SK-N-SH treated with all-trans-retinoic acid at 6 μM for 48 hours (cell line): ENCODE results near the gene CSRP1.

Experiments
- ATAC-seq: fragments of 200-7000 bp; cut with Tn5 transposase; 3 replicates; pipeline ENCODE4 v1.9.1; 2020; ENCODE audit warnings: mild to moderate bottlenecking, moderate library complexity
- ARNTL ChIP-seq: fragments of 450-650 bp; formaldehyde crosslinking; IDR thresholded peaks from 2 replicates; pipeline ENCODE4 v1.5.0; 2020; ENCODE audit warnings: low read depth, mild to moderate bottlenecking, moderate library complexity, borderline replicate concordance
- ESRRG ChIP-seq: fragments of 250-450 bp; sonication (Bioruptor Pico); IDR thresholded peaks from 2 replicates; pipeline ENCODE4 v1.6.1; 2021; ENCODE audit warnings: mild to moderate bottlenecking
- ISL1 ChIP-seq: fragments of 250-450 bp; sonication (Bioruptor Pico); IDR thresholded peaks from 2 replicates; pipeline ENCODE4 v2.1.2; 2022; ENCODE audit warnings: mild to moderate bottlenecking, moderate library complexity
- POU6F1 ChIP-seq: fragments of 250-450 bp; sonication (Bioruptor Pico); IDR thresholded peaks from 2 replicates; pipeline ENCODE4 v1.8.0; 2021; ENCODE audit warnings: low read depth, mild to moderate bottlenecking, moderate library complexity, borderline replicate concordance
- RARB ChIP-seq: fragments of 250-450 bp; sonication (Bioruptor Pico); IDR thresholded peaks from 2 replicates; pipeline ENCODE4 v1.8.0; 2021; ENCODE audit warnings: mild to moderate bottlenecking, moderate library complexity
- SNAI2 ChIP-seq: fragments of 250-450 bp; sonication (Bioruptor Pico); IDR thresholded peaks from 2 replicates; pipeline ENCODE4 v1.5.0; 2020; ENCODE audit warnings: mild to moderate bottlenecking, moderate library complexity
- TCF4 ChIP-seq: fragments of 250-450 bp; sonication (Bioruptor Pico); IDR thresholded peaks from 2 replicates; pipeline ENCODE4 v1.8.0; 2021; ENCODE audit warnings: mild to moderate bottlenecking, moderate library complexity, borderline replicate concordance
- TOX ChIP-seq: fragments of 250-450 bp; sonication (Bioruptor Pico); IDR thresholded peaks from 2 replicates; pipeline ENCODE4 v1.8.0; 2021; ENCODE audit warnings: mild to moderate bottlenecking, moderate library complexity, borderline replicate concordance
- ZC3H10 ChIP-seq: fragments of 250-450 bp; sonication (Bioruptor Pico); IDR thresholded peaks from 2 replicates; pipeline ENCODE4 v1.5.1; 2021; ENCODE audit warnings: mild to moderate bottlenecking, moderate library complexity
- ZNF70 ChIP-seq: fragments of 450-650 bp; formaldehyde crosslinking; IDR thresholded peaks from 2 replicates; pipeline ENCODE4 v1.5.0; 2020; ENCODE audit warnings: mild to moderate bottlenecking, moderate library complexity
- ZNF8 ChIP-seq: fragments of 450-650 bp; formaldehyde crosslinking; IDR thresholded peaks from 2 replicates; pipeline ENCODE4 v1.5.0; 2020; ENCODE audit warnings: mild to moderate bottlenecking, moderate library complexity
- TF ChIP-seq, protein P1 (sequence below): fragments of 250-450 bp; sonication (Bioruptor Pico); IDR thresholded peaks from 2 replicates; pipeline ENCODE4 v1.8.0; 2020; ENCODE audit warnings: mild to moderate bottlenecking, moderate library complexity, borderline replicate concordance
- TF ChIP-seq, protein P2 (sequence below): fragments of 250-450 bp; sonication (Bioruptor Pico); IDR thresholded peaks from 2 replicates; pipeline ENCODE4 v1.5.1; 2021; ENCODE audit warnings: mild to moderate bottlenecking, moderate library complexity
- TF ChIP-seq, protein P3 (sequence below): fragments of 250-450 bp; sonication (Bioruptor Pico); IDR thresholded peaks from 2 replicates; pipeline ENCODE4 v1.5.1; 2020; ENCODE audit warnings: low read depth, mild to moderate bottlenecking, moderate library complexity
- TF ChIP-seq, protein P4 (sequence below): fragments of 250-450 bp; sonication (Bioruptor Pico); IDR thresholded peaks from 2 replicates; pipeline ENCODE4 v1.5.0; 2020; ENCODE audit warnings: mild to moderate bottlenecking, moderate library complexity

The CSRP1 gene

DNA sequence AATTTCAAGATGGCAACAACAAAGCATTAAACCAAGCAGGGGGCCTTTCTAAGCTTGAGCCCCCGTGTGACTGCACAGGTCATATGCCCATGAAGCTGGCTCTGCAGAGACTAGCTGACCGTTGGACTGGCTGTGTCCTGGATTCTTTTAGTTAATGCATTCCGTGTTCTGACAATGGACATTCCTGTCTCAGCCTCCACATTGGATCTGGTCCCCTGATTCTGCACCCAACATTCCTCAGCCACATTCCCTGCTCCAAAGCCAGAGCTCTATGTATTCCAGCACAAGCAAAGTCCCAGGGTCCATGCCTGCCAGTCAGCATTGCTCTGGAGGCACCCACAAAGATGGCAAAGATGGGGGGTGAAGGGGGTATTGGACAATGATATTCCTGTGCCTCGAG lies 26.9 kb upstream of the CSRP1 start (continued):
- no peak for TF ChIP-seq TOX (CRISPR knock-in tag)
- TF ChIP-seq, protein P1, sequence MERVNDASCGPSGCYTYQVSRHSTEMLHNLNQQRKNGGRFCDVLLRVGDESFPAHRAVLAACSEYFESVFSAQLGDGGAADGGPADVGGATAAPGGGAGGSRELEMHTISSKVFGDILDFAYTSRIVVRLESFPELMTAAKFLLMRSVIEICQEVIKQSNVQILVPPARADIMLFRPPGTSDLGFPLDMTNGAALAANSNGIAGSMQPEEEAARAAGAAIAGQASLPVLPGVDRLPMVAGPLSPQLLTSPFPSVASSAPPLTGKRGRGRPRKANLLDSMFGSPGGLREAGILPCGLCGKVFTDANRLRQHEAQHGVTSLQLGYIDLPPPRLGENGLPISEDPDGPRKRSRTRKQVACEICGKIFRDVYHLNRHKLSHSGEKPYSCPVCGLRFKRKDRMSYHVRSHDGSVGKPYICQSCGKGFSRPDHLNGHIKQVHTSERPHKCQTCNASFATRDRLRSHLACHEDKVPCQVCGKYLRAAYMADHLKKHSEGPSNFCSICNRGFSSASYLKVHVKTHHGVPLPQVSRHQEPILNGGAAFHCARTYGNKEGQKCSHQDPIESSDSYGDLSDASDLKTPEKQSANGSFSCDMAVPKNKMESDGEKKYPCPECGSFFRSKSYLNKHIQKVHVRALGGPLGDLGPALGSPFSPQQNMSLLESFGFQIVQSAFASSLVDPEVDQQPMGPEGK (CRISPR knock-in tag): no peak

- TF ChIP-seq ESRRG (CRISPR knock-in tag) (no peak), ISL1 (CRISPR knock-in tag) (no peak), ZC3H10 (CRISPR knock-in tag) (no peak), ARNTL (CRISPR knock-in tag) (no peak), POU6F1 (CRISPR knock-in tag) (no peak)
- TF ChIP-seq, protein P2, sequence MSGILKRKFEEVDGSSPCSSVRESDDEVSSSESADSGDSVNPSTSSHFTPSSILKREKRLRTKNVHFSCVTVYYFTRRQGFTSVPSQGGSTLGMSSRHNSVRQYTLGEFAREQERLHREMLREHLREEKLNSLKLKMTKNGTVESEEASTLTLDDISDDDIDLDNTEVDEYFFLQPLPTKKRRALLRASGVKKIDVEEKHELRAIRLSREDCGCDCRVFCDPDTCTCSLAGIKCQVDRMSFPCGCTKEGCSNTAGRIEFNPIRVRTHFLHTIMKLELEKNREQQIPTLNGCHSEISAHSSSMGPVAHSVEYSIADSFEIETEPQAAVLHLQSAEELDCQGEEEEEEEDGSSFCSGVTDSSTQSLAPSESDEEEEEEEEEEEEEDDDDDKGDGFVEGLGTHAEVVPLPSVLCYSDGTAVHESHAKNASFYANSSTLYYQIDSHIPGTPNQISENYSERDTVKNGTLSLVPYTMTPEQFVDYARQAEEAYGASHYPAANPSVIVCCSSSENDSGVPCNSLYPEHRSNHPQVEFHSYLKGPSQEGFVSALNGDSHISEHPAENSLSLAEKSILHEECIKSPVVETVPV (CRISPR knock-in tag): no peak
- no peak for ATAC-seq
These were observed 24.9 kb upstream of the CSRP1 start for GRCh38 chr1:201531551-201532425.

- ATAC-seq: peak; percentile 93
- TF ChIP-seq RARB (CRISPR knock-in tag) (no peak), ZNF8 (CRISPR knock-in tag) (no peak), ESRRG (CRISPR knock-in tag) (no peak)
- TF ChIP-seq, protein P3, sequence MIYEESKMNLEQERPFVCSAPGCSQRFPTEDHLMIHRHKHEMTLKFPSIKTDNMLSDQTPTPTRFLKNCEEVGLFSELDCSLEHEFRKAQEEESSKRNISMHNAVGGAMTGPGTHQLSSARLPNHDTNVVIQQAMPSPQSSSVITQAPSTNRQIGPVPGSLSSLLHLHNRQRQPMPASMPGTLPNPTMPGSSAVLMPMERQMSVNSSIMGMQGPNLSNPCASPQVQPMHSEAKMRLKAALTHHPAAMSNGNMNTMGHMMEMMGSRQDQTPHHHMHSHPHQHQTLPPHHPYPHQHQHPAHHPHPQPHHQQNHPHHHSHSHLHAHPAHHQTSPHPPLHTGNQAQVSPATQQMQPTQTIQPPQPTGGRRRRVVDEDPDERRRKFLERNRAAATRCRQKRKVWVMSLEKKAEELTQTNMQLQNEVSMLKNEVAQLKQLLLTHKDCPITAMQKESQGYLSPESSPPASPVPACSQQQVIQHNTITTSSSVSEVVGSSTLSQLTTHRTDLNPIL: no peak
These were observed 24.0 kb upstream of the CSRP1 start for GRCh38 chr1:201530741-201531531.

GRCh38 chr1:201528631-201529252 lies 21.8 kb upstream of the CSRP1 start:
- no peak for TF ChIP-seq TCF4
- TF ChIP-seq, protein P4, sequence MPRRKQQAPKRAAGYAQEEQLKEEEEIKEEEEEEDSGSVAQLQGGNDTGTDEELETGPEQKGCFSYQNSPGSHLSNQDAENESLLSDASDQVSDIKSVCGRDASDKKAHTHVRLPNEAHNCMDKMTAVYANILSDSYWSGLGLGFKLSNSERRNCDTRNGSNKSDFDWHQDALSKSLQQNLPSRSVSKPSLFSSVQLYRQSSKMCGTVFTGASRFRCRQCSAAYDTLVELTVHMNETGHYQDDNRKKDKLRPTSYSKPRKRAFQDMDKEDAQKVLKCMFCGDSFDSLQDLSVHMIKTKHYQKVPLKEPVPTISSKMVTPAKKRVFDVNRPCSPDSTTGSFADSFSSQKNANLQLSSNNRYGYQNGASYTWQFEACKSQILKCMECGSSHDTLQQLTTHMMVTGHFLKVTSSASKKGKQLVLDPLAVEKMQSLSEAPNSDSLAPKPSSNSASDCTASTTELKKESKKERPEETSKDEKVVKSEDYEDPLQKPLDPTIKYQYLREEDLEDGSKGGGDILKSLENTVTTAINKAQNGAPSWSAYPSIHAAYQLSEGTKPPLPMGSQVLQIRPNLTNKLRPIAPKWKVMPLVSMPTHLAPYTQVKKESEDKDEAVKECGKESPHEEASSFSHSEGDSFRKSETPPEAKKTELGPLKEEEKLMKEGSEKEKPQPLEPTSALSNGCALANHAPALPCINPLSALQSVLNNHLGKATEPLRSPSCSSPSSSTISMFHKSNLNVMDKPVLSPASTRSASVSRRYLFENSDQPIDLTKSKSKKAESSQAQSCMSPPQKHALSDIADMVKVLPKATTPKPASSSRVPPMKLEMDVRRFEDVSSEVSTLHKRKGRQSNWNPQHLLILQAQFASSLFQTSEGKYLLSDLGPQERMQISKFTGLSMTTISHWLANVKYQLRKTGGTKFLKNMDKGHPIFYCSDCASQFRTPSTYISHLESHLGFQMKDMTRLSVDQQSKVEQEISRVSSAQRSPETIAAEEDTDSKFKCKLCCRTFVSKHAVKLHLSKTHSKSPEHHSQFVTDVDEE (CRISPR knock-in tag): no peak
- no peak for TF ChIP-seq POU6F1 (CRISPR knock-in tag)
- no peak for TF ChIP-seq ZNF70
- no peak for TF ChIP-seq ISL1 (CRISPR knock-in tag)
- TF ChIP-seq SNAI2 (CRISPR knock-in tag): no peak
- TF ChIP-seq, all 23 proteins: peak for 0
- peak; percentile 25; the same call in 2 of the 3 replicates for ATAC-seq
